HepG2 (cell line): ENCODE data around the gene SLC16A4. TPM values are rescaled to one million over a fixed set of nuclear protein-coding genes. Genes with fewer than 3 reads are reported as not detected.

Experiments used
- ATF1 ChIP-seq: IDR thresholded peaks from 2 replicates; pipeline ENCODE4 v1.6.1; 2016; ENCODE audit warnings: mild to moderate bottlenecking, control low read depth
- CHD2 ChIP-seq: IDR thresholded peaks from 2 replicates; pipeline ENCODE4 v1.6.1; 2011; ENCODE audit warnings: low read depth, low read length, improper control_type of control experiment
- E2F1 ChIP-seq: sonication (generic); formaldehyde crosslinking; IDR thresholded peaks from 2 replicates; pipeline ENCODE4 v1.5.0; 2020; ENCODE audit warnings: missing genetic modification reagents
- FOXK2 ChIP-seq: fragments of 450-650 bp; IDR thresholded peaks from 2 replicates; pipeline ENCODE4 v1.6.1; 2016
- KAT7 ChIP-seq: IDR thresholded peaks from 2 replicates; pipeline ENCODE4 v1.6.1; 2018; ENCODE audit warnings: borderline replicate concordance, missing compliant biosample characterization
- KIAA2018 ChIP-seq: sonication (generic); formaldehyde crosslinking; IDR thresholded peaks from 2 replicates; pipeline ENCODE4 v1.5.0; 2020; ENCODE audit warnings: mild to moderate bottlenecking, missing genetic modification reagents, borderline replicate concordance
- NFYC ChIP-seq: IDR thresholded peaks from 2 replicates; pipeline ENCODE4 v1.6.1; 2016; ENCODE audit warnings: missing genetic modification reagents, missing compliant biosample characterization
- NONO ChIP-seq, 2 experiments: fragments of 450-650 bp in 1 of 2; sonication (generic) in 1 of 2; formaldehyde crosslinking in 1 of 2; IDR thresholded peaks in 1 of 2; conservative IDR thresholded peaks in 1 of 2; 2 replicates each; pipeline versions ENCODE4 v1.6.1 to v1.8.0; 2017 to 2022; ENCODE audit warnings: mild to moderate bottlenecking in 1 of 2, missing genetic modification reagents in 1 of 2, moderate library complexity in 1 of 2
- PHF21A ChIP-seq: sonication (generic); formaldehyde crosslinking; IDR thresholded peaks from 2 replicates; pipeline ENCODE4 v1.5.0; 2020; ENCODE audit warnings: mild to moderate bottlenecking, missing genetic modification reagents
- SNAI1 ChIP-seq: sonication (generic); formaldehyde crosslinking; IDR thresholded peaks from 2 replicates; pipeline ENCODE4 v1.5.0; 2020; ENCODE audit warnings: mild to moderate bottlenecking, missing genetic modification reagents, borderline replicate concordance
- ZBTB7B ChIP-seq: sonication (generic); formaldehyde crosslinking; IDR thresholded peaks from 2 replicates; pipeline ENCODE4 v1.4.0; 2020; ENCODE audit warnings: missing genetic modification reagents
- ZFP36L1 ChIP-seq: sonication (generic); formaldehyde crosslinking; IDR thresholded peaks from 2 replicates; pipeline ENCODE4 v1.8.0; 2022; ENCODE audit warnings: mild to moderate bottlenecking, missing genetic modification reagents, moderate library complexity
- ZNF660 ChIP-seq: sonication (generic); formaldehyde crosslinking; IDR thresholded peaks from 2 replicates; pipeline ENCODE4 v1.5.1; 2020; ENCODE audit warnings: mild to moderate bottlenecking, low read depth, missing genetic modification reagents, borderline replicate concordance
- ZNF670 ChIP-seq: sonication (generic); formaldehyde crosslinking; IDR thresholded peaks from 2 replicates; pipeline ENCODE4 v1.8.0; 2022; ENCODE audit warnings: mild to moderate bottlenecking, missing genetic modification reagents, borderline replicate concordance
- polyA plus RNA-seq, 8 experiments: library from polyadenylated mRNA; depleted of rRNA in 3 of 8; stranded (reverse) in 7 of 8; unstranded in 1 of 8; fragments of >200 nt; fragmentation: Illumina TruSeq in 4 of 8; extraction: Trizol in 4 of 8; gene quantifications; 2 replicates each; pipeline versions ENCODE4 v1.2.1 to v1.2.3, GENCODE V29; 2011 to 2016; ENCODE audit warnings: low read depth in 4 of 8, missing spikeins in 1 of 8, mixed read lengths in 1 of 8; ENCODE audit not compliant: insufficient read depth in 1 of 8
- total RNA-seq, 5 experiments: library from RNA; depleted of rRNA; stranded (reverse); fragments of >200 nt; fragmentation: Illumina TruSeq; extraction: Trizol; gene quantifications; 2 replicates each; pipeline ENCODE4 v1.2.3, GENCODE V29; 2016; ENCODE audit warnings: low read depth in 1 of 5
- TF ChIP-seq, protein P1 (sequence below): IDR thresholded peaks from 2 replicates; pipeline ENCODE4 v1.6.1; 2016; ENCODE audit warnings: low read depth, control low read depth
- TF ChIP-seq, protein P2 (sequence below): sonication (generic); formaldehyde crosslinking; IDR thresholded peaks from 2 replicates; pipeline ENCODE4 v1.8.1; 2023; ENCODE audit warnings: missing genetic modification reagents, inconsistent platforms, borderline replicate concordance
- TF ChIP-seq, protein P3 (sequence below): sonication (generic); formaldehyde crosslinking; conservative IDR thresholded peaks from 2 replicates; pipeline ENCODE4 v1.4.0; 2020; ENCODE audit warnings: missing genetic modification reagents

SLC16A4 gene
- total and polyA plus RNA-seq, 2 of the 13 experiments (the other 11 are each of a cell fraction or from before 2014, with no cell fraction given) = 1.1 to 1.5 TPM

DNA sequence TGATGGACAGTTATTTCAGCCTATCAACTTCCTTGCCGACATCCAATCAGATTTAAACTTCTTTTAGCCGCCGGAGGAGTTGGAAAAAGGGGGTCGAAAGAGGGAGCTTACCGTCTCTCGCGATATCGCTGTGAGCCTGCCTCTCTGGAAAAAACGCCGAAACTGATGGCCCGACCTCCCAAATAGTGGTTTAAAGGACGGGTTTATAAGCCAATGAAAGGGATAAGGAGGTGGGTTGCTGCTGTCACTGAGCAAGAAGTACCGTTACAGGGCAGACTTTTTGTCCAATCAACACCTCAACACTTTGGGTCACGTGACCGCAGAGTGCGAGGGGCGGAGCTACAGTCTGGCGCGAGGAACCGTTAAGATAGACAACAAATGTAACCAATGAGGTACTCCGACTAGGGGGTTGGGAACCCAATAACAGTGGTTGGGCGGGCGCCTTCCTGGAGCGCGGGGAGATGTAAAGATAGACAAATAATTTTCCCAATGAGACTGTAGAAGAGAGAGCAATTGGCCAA lies 51.9 kb downstream of the SLC16A4 start, which contains the start of gene RBM15 (continued):
- no peak for TF ChIP-seq KIAA2018 (CRISPR knock-in tag)
- TF ChIP-seq ZBTB7B (CRISPR knock-in tag) = no peak; the same call in 1 of the 2 replicates
- TF ChIP-seq, protein P1, sequence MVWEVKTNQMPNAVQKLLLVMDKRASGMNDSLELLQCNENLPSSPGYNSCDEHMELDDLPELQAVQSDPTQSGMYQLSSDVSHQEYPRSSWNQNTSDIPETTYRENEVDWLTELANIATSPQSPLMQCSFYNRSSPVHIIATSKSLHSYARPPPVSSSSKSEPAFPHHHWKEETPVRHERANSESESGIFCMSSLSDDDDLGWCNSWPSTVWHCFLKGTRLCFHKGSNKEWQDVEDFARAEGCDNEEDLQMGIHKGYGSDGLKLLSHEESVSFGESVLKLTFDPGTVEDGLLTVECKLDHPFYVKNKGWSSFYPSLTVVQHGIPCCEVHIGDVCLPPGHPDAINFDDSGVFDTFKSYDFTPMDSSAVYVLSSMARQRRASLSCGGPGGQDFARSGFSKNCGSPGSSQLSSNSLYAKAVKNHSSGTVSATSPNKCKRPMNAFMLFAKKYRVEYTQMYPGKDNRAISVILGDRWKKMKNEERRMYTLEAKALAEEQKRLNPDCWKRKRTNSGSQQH (CRISPR knock-in tag) = 0 out of 2 replicates have a peak, but pooled peaks have one; percentile 9
- TF ChIP-seq ZFP36L1 (CRISPR knock-in tag) = 0 out of 2 replicates have a peak, but pooled peaks have one; percentile 26
- TF ChIP-seq PHF21A (CRISPR knock-in tag) = peak; percentile 65; the same call in 1 of the 2 replicates
- no peak for TF ChIP-seq ZNF660 (CRISPR knock-in tag)
- peak; percentile 92 for TF ChIP-seq NFYC (CRISPR knock-in tag)
- TF ChIP-seq FOXK2 = 0 out of 2 replicates have a peak, but pooled peaks have one; percentile 24
- TF ChIP-seq, protein P2, sequence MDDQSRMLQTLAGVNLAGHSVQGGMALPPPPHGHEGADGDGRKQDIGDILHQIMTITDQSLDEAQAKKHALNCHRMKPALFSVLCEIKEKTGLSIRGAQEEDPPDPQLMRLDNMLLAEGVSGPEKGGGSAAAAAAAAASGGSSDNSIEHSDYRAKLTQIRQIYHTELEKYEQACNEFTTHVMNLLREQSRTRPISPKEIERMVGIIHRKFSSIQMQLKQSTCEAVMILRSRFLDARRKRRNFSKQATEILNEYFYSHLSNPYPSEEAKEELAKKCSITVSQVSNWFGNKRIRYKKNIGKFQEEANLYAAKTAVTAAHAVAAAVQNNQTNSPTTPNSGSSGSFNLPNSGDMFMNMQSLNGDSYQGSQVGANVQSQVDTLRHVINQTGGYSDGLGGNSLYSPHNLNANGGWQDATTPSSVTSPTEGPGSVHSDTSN (CRISPR knock-in tag) = no peak
- peak; percentile 84 for TF ChIP-seq ATF1
- TF ChIP-seq, protein P3, sequence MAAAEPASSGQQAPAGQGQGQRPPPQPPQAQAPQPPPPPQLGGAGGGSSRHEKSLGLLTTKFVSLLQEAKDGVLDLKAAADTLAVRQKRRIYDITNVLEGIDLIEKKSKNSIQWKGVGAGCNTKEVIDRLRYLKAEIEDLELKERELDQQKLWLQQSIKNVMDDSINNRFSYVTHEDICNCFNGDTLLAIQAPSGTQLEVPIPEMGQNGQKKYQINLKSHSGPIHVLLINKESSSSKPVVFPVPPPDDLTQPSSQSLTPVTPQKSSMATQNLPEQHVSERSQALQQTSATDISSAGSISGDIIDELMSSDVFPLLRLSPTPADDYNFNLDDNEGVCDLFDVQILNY (CRISPR knock-in tag) = peak; percentile 78
- TF ChIP-seq KAT7 = no peak
- TF ChIP-seq ZNF670 = no peak
- TF ChIP-seq E2F1 (CRISPR knock-in tag) = peak; percentile 97
- no peak for TF ChIP-seq NONO (IDR thresholded peaks at IDR 0.05)
- TF ChIP-seq NONO (CRISPR knock-in tag; conservative IDR thresholded peaks at IDR 0.05) = no peak
- no peak for TF ChIP-seq SNAI1 (CRISPR knock-in tag)
- TF ChIP-seq CHD2 = peak; percentile 99
